ENCODE results near the gene PTPN9.
A peak's percentile ranks its signal among the peaks of the same experiment; 100 is the strongest.
"Not testable (repeated sequence)": the region's sequence is repeated elsewhere in the genome, so short reads cannot be mapped to it uniquely, and the experiment has no call there.

The PTPN9 gene

DNA sequence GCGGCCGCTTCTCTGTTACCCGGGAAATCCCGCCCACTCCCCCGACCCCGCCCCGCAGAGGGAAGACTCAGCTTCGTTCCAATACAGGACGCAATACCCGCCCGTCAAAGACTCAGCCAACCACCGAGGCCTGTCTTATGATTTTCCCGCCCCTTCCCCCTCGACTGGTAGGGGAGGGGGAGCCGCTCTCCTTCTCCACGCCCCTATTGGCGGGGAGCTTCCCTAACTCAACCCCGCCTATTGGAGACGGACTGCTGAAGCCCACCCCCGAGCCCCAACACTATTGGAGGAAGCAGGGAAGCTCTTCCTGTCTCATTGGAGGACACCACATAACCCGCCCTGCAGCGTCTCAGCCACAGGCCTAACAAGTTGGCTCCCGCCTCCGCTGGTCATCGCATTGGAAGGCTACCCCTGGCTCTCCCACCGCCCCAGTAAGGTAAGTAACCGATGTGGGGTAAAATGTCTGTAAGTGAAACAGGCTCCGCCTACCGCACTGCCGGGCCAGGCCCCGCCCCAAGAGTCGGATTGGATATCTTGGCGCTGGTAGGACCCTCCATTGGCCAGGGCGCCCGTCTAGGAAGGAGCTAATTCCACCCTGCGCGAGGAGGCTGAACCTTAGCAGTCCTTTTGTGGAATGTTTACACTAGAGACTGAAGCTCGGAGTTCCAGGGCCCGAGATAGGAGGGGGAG, 127.3 kb downstream of the PTPN9 start, which contains the start of gene SIN3A:
TSS of gene SIN3A (minus strand) at position 17 of the 690 bp plus-strand sequence. CDS start 21,315 bp downstream, outside the sequence.
- Histone ChIP-seq H3K4me1 (ENCODE audit: control extremely low read depth in 1 of 4, control insufficient read depth in 4 of 4, insufficient read depth in 4 of 4, low read length in 3 of 4) (peaks cover 1 to 45% (median 41%) of the 10 kb centered on the region in 4 experiments), H3K27ac (ENCODE audit: insufficient read depth in 1 of 2, low read depth in 1 of 2, low read length in 2 of 2, poor library complexity in 1 of 2, severe bottlenecking in 2 of 2) (peak within 1 kb of the TSS; percentile 81 to 93), H3K9me3 (ENCODE audit: control extremely low read depth in 1 of 5, control insufficient read depth in 4 of 5, insufficient read depth in 2 of 5, low read depth in 1 of 5, low read length in 4 of 5) (no peaks in the 10 kb centered on the region), H3K36me3 (ENCODE audit: control insufficient read depth in 4 of 4, insufficient read depth in 4 of 4, low read length in 3 of 4) (peaks cover 0 to 10% (median 1%) of the 10 kb centered on the region in 4 experiments), H3K4me3 (ENCODE audit: control insufficient read depth in 1 of 7, extremely low read depth in 1 of 7, insufficient read depth in 4 of 7, low read depth in 2 of 7, low read length in 6 of 7) (peak within 1 kb of the TSS; percentile 84 to 97 (median 88)), H3K27me3 (replicated peaks in 2 of 5; ENCODE audit: control insufficient read depth in 4 of 5, insufficient read depth in 5 of 5, low read length in 4 of 5) (no peaks in the 10 kb centered on the region)
- POLR2A ChIA-PET, result interaction anchor here (0.6 to 2.5 kb wide), 5 partner anchors 16 to 112 kb away, joined by 3 to 13 read pairs (median 3); partner anchors contain the start of gene MAN2C1
- CTCF ChIA-PET, result interaction anchor here (0.7 to 1.6 kb wide), 4 partner anchors 40 to 196 kb away, joined by 3 to 5 read pairs (median 4); partner anchors contain the start of genes IMP3 and SNX33
- DNase-seq, result peak; percentile 100
- 0% methylated on average over 23 of the region's 39 CpGs for WGBS (ENCODE audit: insufficient coverage)

DNA sequence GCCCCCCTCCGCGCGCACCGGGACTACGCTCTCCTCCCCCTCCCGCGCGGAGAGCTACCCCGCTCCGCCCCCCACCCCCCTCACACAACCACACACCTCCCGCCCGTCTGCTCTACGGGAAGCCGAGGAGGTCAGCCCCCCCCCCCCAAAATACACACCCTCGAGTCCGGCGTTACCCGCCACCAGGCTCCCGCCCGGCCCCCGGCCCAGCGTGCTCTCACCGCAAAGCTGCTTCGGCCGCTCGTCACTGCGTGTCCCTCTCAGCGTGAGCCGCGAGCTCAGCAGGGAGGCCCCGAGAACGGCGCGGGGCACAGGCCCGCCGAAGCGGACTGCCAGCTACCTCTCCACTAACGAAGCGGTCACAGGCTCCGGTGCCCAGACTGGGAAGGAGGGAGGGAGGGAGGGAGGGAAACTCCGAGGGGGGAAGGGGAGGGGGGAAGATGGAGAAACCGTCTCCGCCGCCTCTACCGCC, 127.9 kb downstream of the PTPN9 start:
- Histone ChIP-seq H3K27ac (ENCODE audit: insufficient read depth in 1 of 2, low read depth in 1 of 2, low read length in 2 of 2, poor library complexity in 1 of 2, severe bottlenecking in 2 of 2) (peak overlapping the region; percentile 66 to 89), H3K9me3 (ENCODE audit: control extremely low read depth in 1 of 5, control insufficient read depth in 4 of 5, insufficient read depth in 2 of 5, low read depth in 1 of 5, low read length in 4 of 5) (no peaks in the 10 kb centered on the region), H3K27me3 (replicated peaks in 2 of 5; ENCODE audit: control insufficient read depth in 4 of 5, insufficient read depth in 5 of 5, low read length in 4 of 5) (no peaks in the 10 kb centered on the region), H3K4me3 (ENCODE audit: control insufficient read depth in 1 of 7, extremely low read depth in 1 of 7, insufficient read depth in 4 of 7, low read depth in 2 of 7, low read length in 6 of 7) (peak overlapping the region; percentile 74 to 96 (median 87)), H3K36me3 (ENCODE audit: control insufficient read depth in 4 of 4, insufficient read depth in 4 of 4, low read length in 3 of 4) (peaks cover 0 to 13% (median 1%) of the 10 kb centered on the region in 4 experiments), H3K4me1 (ENCODE audit: control extremely low read depth in 1 of 4, control insufficient read depth in 4 of 4, insufficient read depth in 4 of 4, low read length in 3 of 4) (peaks cover 1 to 43% (median 37%) of the 10 kb centered on the region in 4 experiments)
- POLR2A ChIA-PET, result interaction anchor here (0.6 to 2.5 kb wide), 3 partner anchors 15 to 112 kb away, joined by 3 to 13 read pairs (median 4); partner anchors contain the start of gene MAN2C1
- DNase-seq, result no peak
- CTCF ChIA-PET, result interaction anchor here (0.9 to 1.6 kb wide), 3 partner anchors 40 to 189 kb away, joined by 3 to 5 read pairs (median 4); partner anchors contain the start of gene IMP3
- 20% methylated on average over 1 of the region's 45 CpGs for WGBS (ENCODE audit: insufficient coverage)

DNA sequence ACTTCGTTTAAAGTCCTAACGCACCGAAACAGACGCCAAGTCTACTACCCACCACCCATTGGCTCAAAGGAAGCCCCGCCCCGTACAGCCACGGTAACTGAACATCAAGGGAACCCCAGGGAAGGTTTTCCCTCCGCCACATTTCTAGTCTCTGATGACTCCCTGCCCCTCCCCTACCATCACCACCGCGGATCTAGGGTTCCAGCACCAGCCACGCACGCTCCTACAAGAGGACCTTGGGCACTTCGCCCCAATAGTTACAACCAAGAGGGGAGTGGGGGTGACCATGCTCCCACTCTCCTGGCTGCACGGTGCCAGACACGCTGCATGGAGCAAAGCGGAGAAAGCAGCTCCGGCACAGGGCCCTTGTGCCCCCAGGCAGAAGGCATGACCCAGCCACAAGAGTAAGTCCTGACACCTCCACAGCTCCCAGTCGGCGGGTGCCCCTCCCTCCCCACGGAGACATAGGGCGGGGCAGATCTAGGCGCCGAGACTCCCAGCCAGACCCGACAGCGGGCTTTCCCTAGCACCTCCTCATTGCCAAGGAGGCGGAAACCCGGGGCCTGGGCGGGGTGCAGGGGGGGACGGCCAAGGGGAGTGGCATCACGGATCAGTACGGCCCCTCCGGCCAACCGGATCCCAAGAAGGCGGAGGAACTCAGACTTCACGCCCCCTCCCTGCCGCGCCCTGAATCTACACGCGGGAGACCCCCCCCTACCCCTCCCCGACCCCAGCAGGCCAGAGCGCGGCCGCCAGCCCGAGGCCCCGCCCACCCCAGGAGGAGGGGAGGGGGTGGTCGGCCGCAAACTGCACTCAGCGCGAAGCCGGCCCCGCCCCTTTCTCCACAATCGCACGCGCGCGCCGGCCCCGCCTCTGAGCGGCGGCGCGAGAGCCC, 128.6 kb downstream of the PTPN9 start:
- WGBS (ENCODE audit: insufficient coverage), result 0% methylated on average over 20 of the region's 62 CpGs
- CTCF ChIA-PET, result no interaction called here
- POLR2A ChIA-PET, result interaction anchor here (0.6 to 2.5 kb wide), 4 partner anchors 15 to 1710 kb away, joined by 3 to 13 read pairs (median 4); partner anchors contain the start of gene MAN2C1

DNA sequence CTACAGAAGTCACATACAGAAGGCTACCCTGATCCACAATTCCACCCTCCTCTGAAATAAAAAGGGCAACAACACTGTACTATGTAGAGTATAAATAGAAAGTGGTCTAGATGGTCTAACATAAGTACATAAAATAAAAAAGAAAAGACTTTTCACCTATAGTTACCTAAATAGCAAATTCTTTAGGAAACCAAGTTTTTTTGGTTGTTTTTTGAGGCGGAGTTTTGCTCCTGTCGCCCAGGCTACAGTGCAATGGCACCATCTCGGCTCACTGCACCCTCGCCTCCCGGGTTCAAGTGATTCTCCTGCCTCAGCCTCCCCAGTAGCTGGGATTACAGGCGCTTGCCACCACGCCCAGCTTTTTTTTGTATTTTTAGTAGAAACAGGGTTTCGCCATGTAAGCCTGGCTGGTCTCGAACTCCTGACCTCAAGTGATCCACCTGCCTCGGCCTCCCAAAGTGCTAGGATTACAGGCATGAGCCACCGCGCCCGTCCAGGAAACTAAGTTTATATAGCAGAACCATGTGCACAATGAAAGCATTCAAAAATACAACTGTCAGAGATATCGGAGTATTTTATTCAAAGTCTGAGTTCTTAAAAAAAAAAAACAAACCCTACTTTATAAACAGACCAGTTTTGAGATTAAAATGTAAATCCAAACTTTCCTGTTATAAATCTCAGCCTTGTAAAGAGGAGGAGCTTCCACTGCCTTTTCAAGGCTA, 129.4 kb downstream of the PTPN9 start:
- Histone ChIP-seq H3K27me3 (replicated peaks in 2 of 5; ENCODE audit: control insufficient read depth in 4 of 5, insufficient read depth in 5 of 5, low read length in 4 of 5) (no peaks in the 10 kb centered on the region), H3K36me3 (ENCODE audit: control insufficient read depth in 4 of 4, insufficient read depth in 4 of 4, low read length in 3 of 4) (peaks cover 0 to 19% (median 5%) of the 10 kb centered on the region in 4 experiments), H3K4me3 (ENCODE audit: control insufficient read depth in 1 of 7, extremely low read depth in 1 of 7, insufficient read depth in 4 of 7, low read depth in 2 of 7, low read length in 6 of 7) (peak overlapping the region; percentile 57 to 86 (median 80)), H3K27ac (ENCODE audit: insufficient read depth in 1 of 2, low read depth in 1 of 2, low read length in 2 of 2, poor library complexity in 1 of 2, severe bottlenecking in 2 of 2) (peak overlapping the region in 1 of 2 experiments; percentile 54), H3K4me1 (ENCODE audit: control extremely low read depth in 1 of 4, control insufficient read depth in 4 of 4, insufficient read depth in 4 of 4, low read length in 3 of 4) (peaks cover 1 to 45% (median 35%) of the 10 kb centered on the region in 4 experiments), H3K9me3 (ENCODE audit: control extremely low read depth in 1 of 5, control insufficient read depth in 4 of 5, insufficient read depth in 2 of 5, low read depth in 1 of 5, low read length in 4 of 5) (no peaks in the 10 kb centered on the region)
- POLR2A ChIA-PET, result interaction anchor here (0.6 kb wide), 2 partner anchors 15 to 1711 kb away, joined by 3 to 4 read pairs; no protein-coding TSS in a partner anchor
- 73% methylated on average over 13 of the region's 14 CpGs for WGBS (ENCODE audit: insufficient coverage)
- no peak for DNase-seq
- CTCF ChIA-PET, result no interaction called here

More for the DNA sequence above, 128.6 kb downstream of the PTPN9 start:
- Histone ChIP-seq H3K36me3 (ENCODE audit: control insufficient read depth in 4 of 4, insufficient read depth in 4 of 4, low read length in 3 of 4) (peaks cover 0 to 19% (median 5%) of the 10 kb centered on the region in 4 experiments), H3K9me3 (ENCODE audit: control extremely low read depth in 1 of 5, control insufficient read depth in 4 of 5, insufficient read depth in 2 of 5, low read depth in 1 of 5, low read length in 4 of 5) (no peaks in the 10 kb centered on the region), H3K27ac (ENCODE audit: insufficient read depth in 1 of 2, low read depth in 1 of 2, low read length in 2 of 2, poor library complexity in 1 of 2, severe bottlenecking in 2 of 2) (peak overlapping the region in 1 of 2 experiments; percentile 54), H3K4me3 (ENCODE audit: control insufficient read depth in 1 of 7, extremely low read depth in 1 of 7, insufficient read depth in 4 of 7, low read depth in 2 of 7, low read length in 6 of 7) (peak overlapping the region; percentile 57 to 92 (median 80)), H3K27me3 (replicated peaks in 2 of 5; ENCODE audit: control insufficient read depth in 4 of 5, insufficient read depth in 5 of 5, low read length in 4 of 5) (no peaks in the 10 kb centered on the region), H3K4me1 (ENCODE audit: control extremely low read depth in 1 of 4, control insufficient read depth in 4 of 4, insufficient read depth in 4 of 4, low read length in 3 of 4) (peaks cover 1 to 45% (median 35%) of the 10 kb centered on the region in 4 experiments)
- peak; percentile 97 to 99 (median 99) for DNase-seq

DNA sequence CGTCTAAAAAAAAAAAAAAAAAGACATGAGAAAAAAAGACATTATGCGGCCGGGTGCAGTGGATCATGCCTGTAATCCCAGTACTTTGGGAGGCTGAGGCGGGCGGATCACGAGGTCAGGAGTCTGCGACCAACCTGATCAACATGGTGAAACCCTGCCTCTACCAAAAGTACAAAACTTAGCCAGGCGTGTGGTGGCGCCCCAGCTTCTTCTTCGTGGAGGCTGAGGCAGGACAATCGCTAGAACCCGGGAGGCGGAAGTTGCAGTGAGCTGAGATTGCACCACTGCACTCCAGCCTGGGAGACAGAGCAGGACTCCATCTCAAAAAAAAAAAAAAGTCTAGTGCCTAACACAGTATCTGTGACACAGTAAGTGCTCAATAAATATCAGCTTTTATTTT, 130.9 kb downstream of the PTPN9 start:
- H3K4me3 ChIP-seq (ENCODE audit: control insufficient read depth in 1 of 7, extremely low read depth in 1 of 7, insufficient read depth in 4 of 7, low read depth in 2 of 7, low read length in 6 of 7); POLR2A ChIA-PET; H3K27ac ChIP-seq (ENCODE audit: insufficient read depth in 1 of 2, low read depth in 1 of 2, low read length in 2 of 2, poor library complexity in 1 of 2, severe bottlenecking in 2 of 2); DNase-seq; H3K9me3 ChIP-seq (ENCODE audit: control extremely low read depth in 1 of 5, control insufficient read depth in 4 of 5, insufficient read depth in 2 of 5, low read depth in 1 of 5, low read length in 4 of 5); H3K27me3 ChIP-seq (replicated peaks in 2 of 5; ENCODE audit: control insufficient read depth in 4 of 5, insufficient read depth in 5 of 5, low read length in 4 of 5): not testable (repeated sequence)
- peaks cover 1 to 39% (median 29%) of the 10 kb centered on the region in 4 experiments for H3K4me1 ChIP-seq (ENCODE audit: control extremely low read depth in 1 of 4, control insufficient read depth in 4 of 4, insufficient read depth in 4 of 4, low read length in 3 of 4)
- WGBS (ENCODE audit: insufficient coverage), result 97% methylated on average over 8 of the region's 13 CpGs
- CTCF ChIA-PET, result interaction anchor here (1.2 kb wide), 1 partner anchor 80 kb away, joined by 3 read pairs; the partner anchor contains the start of gene MAN2C1
- peaks cover 0 to 25% (median 6%) of the 10 kb centered on the region in 4 experiments for H3K36me3 ChIP-seq (ENCODE audit: control insufficient read depth in 4 of 4, insufficient read depth in 4 of 4, low read length in 3 of 4)

- DNase-seq, result no peak
- peaks cover 4 to 35% (median 14%) of the 10 kb centered on the region in 4 experiments for H3K36me3 ChIP-seq (ENCODE audit: control insufficient read depth in 4 of 4, insufficient read depth in 4 of 4, low read length in 3 of 4)
- H3K9me3 ChIP-seq (ENCODE audit: control extremely low read depth in 1 of 5, control insufficient read depth in 4 of 5, insufficient read depth in 2 of 5, low read depth in 1 of 5, low read length in 4 of 5), result no peaks in the 10 kb centered on the region
- 71% methylated on average over 3 of the region's 3 CpGs for WGBS (ENCODE audit: insufficient coverage)
- H3K27me3 ChIP-seq (replicated peaks in 2 of 5; ENCODE audit: control insufficient read depth in 4 of 5, insufficient read depth in 5 of 5, low read length in 4 of 5), result no peaks in the 10 kb centered on the region
- H3K27ac ChIP-seq (ENCODE audit: insufficient read depth in 1 of 2, low read depth in 1 of 2, low read length in 2 of 2, poor library complexity in 1 of 2, severe bottlenecking in 2 of 2), result no peak overlapping the region
- ChIA-PET POLR2A (interaction anchor here (0.6 kb wide), 1 partner anchor 42 kb away, joined by 4 read pairs; no protein-coding TSS in a partner anchor), CTCF (interaction anchor here (1.2 kb wide), 1 partner anchor 14 kb away, joined by 3 read pairs; no protein-coding TSS in a partner anchor)
- no peak overlapping the region for H3K4me3 ChIP-seq (ENCODE audit: control insufficient read depth in 1 of 7, extremely low read depth in 1 of 7, insufficient read depth in 4 of 7, low read depth in 2 of 7, low read length in 6 of 7)
- H3K4me1 ChIP-seq (ENCODE audit: control extremely low read depth in 1 of 4, control insufficient read depth in 4 of 4, insufficient read depth in 4 of 4, low read length in 3 of 4), result peaks cover 1 to 28% (median 19%) of the 10 kb centered on the region in 4 experiments
Observed at GRCh38 chr15:75446151-75446550, 133.0 kb downstream of the PTPN9 start.

All from common myeloid progenitor, CD34-positive (primary cell).